ENCODE data around the gene GOLGA6D.
"Not testable (repeated sequence)": the region's sequence is repeated elsewhere in the genome, so short reads cannot be mapped to it uniquely, and the experiment has no call there.

The GOLGA6D gene

GRCh38 chr15:75332093-75332492 lies 49.5 kb downstream of the GOLGA6D start:
- not testable (repeated sequence) for H3K36me3 ChIP-seq (ENCODE audit: control insufficient read depth in 1 of 2, insufficient read depth in 2 of 2, low read length in 2 of 2); H3K9me3 ChIP-seq (ENCODE audit: control insufficient read depth in 1 of 2, low read length in 2 of 2); H3K27ac ChIP-seq (ENCODE audit: low read depth, low read length); H3K4me1 ChIP-seq (ENCODE audit: control insufficient read depth in 1 of 2, insufficient read depth in 2 of 2, low read length in 2 of 2); H3K27me3 ChIP-seq (ENCODE audit: control insufficient read depth in 1 of 2, insufficient read depth in 2 of 2, low read length in 2 of 2); H3K9ac ChIP-seq (ENCODE audit: low read depth in 1 of 2, low read length in 2 of 2); H3K4me3 ChIP-seq (ENCODE audit: low read depth in 1 of 2, low read length in 2 of 2)

- not testable (repeated sequence) for H3K27ac ChIP-seq (ENCODE audit: low read depth, low read length); H3K4me3 ChIP-seq (ENCODE audit: low read depth in 1 of 2, low read length in 2 of 2); H3K27me3 ChIP-seq (ENCODE audit: control insufficient read depth in 1 of 2, insufficient read depth in 2 of 2, low read length in 2 of 2); H3K9ac ChIP-seq (ENCODE audit: low read depth in 1 of 2, low read length in 2 of 2); H3K4me1 ChIP-seq (ENCODE audit: control insufficient read depth in 1 of 2, insufficient read depth in 2 of 2, low read length in 2 of 2); H3K9me3 ChIP-seq (ENCODE audit: control insufficient read depth in 1 of 2, low read length in 2 of 2); H3K36me3 ChIP-seq (ENCODE audit: control insufficient read depth in 1 of 2, insufficient read depth in 2 of 2, low read length in 2 of 2)
Observed at GRCh38 chr15:75333654-75334419, 51.2 kb downstream of the GOLGA6D start.

- peak overlapping the region; percentile 77 to 85 for H3K4me3 ChIP-seq (ENCODE audit: low read depth in 1 of 2, low read length in 2 of 2)
- peaks cover 6 to 9% of the 10 kb centered on the region in 2 donors for H3K4me1 ChIP-seq (ENCODE audit: control insufficient read depth in 1 of 2, insufficient read depth in 2 of 2, low read length in 2 of 2)
- no peaks in the 10 kb centered on the region for H3K9me3 ChIP-seq (ENCODE audit: control insufficient read depth in 1 of 2, low read length in 2 of 2)
- peaks cover 0 to 7% of the 10 kb centered on the region in 2 donors for H3K36me3 ChIP-seq (ENCODE audit: control insufficient read depth in 1 of 2, insufficient read depth in 2 of 2, low read length in 2 of 2)
- H3K27me3 ChIP-seq (ENCODE audit: control insufficient read depth in 1 of 2, insufficient read depth in 2 of 2, low read length in 2 of 2), result no peaks in the 10 kb centered on the region
- peak overlapping the region; percentile 69 to 80 for H3K9ac ChIP-seq (ENCODE audit: low read depth in 1 of 2, low read length in 2 of 2)
- no peak overlapping the region for H3K27ac ChIP-seq (ENCODE audit: low read depth, low read length)
Observed at GRCh38 chr15:75335313-75335704, 52.7 kb downstream of the GOLGA6D start.

- peak within 1 kb of the TSS; percentile 69 to 80 for H3K9ac ChIP-seq (ENCODE audit: low read depth in 1 of 2, low read length in 2 of 2)
- H3K27me3 ChIP-seq (ENCODE audit: control insufficient read depth in 1 of 2, insufficient read depth in 2 of 2, low read length in 2 of 2), result no peaks in the 10 kb centered on the region
- peaks cover 6 to 9% of the 10 kb centered on the region in 2 donors for H3K4me1 ChIP-seq (ENCODE audit: control insufficient read depth in 1 of 2, insufficient read depth in 2 of 2, low read length in 2 of 2)
- H3K36me3 ChIP-seq (ENCODE audit: control insufficient read depth in 1 of 2, insufficient read depth in 2 of 2, low read length in 2 of 2), result peaks cover 0 to 7% of the 10 kb centered on the region in 2 donors
- peak within 1 kb of the TSS; percentile 14 for H3K27ac ChIP-seq (ENCODE audit: low read depth, low read length)
- peak within 1 kb of the TSS; percentile 77 to 85 for H3K4me3 ChIP-seq (ENCODE audit: low read depth in 1 of 2, low read length in 2 of 2)
- H3K9me3 ChIP-seq (ENCODE audit: control insufficient read depth in 1 of 2, low read length in 2 of 2), result no peaks in the 10 kb centered on the region
Observed at GRCh38 chr15:75335705-75336355, 53.2 kb downstream of the GOLGA6D start, which contains the start of gene COMMD4. Gene COMMD4, plus strand, starts transcription at chr15:75336063. Its CDS starts 27 bp downstream, at chr15:75336090.

DNA sequence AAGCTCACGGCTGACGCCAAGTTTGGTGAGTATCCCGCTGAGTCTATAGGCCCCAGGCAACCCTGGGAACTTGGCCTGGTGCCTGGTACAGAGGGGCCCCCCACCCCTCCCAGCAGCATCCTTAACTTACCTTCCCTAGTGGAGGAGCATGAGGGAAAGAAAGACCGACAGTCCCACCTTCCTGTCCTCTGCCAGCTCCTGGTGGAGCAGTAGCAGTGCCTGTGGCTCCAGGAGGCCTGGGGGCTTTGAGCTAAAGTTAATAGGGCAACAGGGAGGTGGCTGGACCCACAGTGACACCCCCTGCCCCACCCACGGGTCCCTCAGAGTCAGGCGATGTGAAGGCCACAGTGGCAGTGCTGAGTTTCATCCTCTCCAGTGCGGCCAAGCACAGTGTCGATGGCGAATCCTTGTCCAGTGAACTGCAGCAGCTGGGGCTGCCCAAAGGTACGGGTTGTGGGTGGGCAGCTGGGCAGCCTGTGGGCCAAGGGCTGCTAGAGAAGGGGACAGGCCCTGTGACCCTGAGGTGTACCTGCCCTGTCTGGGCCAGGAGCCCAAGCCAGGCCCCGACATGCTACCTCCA lies 56.1 kb downstream of the GOLGA6D start:
- peaks cover 0 to 10% of the 10 kb centered on the region in 2 donors for H3K36me3 ChIP-seq (ENCODE audit: control insufficient read depth in 1 of 2, insufficient read depth in 2 of 2, low read length in 2 of 2)
- no peaks in the 10 kb centered on the region for H3K27me3 ChIP-seq (ENCODE audit: control insufficient read depth in 1 of 2, insufficient read depth in 2 of 2, low read length in 2 of 2)
- no peaks in the 10 kb centered on the region for H3K9me3 ChIP-seq (ENCODE audit: control insufficient read depth in 1 of 2, low read length in 2 of 2)
- H3K4me1 ChIP-seq (ENCODE audit: control insufficient read depth in 1 of 2, insufficient read depth in 2 of 2, low read length in 2 of 2), result peaks cover 6 to 9% of the 10 kb centered on the region in 2 donors
- H3K4me3 ChIP-seq (ENCODE audit: low read depth in 1 of 2, low read length in 2 of 2), result no peak overlapping the region
- no peak overlapping the region for H3K9ac ChIP-seq (ENCODE audit: low read depth in 1 of 2, low read length in 2 of 2)
- H3K27ac ChIP-seq (ENCODE audit: low read depth, low read length), result no peak overlapping the region

GRCh38 chr15:75339531-75340240 lies 57.1 kb downstream of the GOLGA6D start:
- Histone ChIP-seq H3K27ac (ENCODE audit: low read depth, low read length) (no peak overlapping the region), H3K36me3 (ENCODE audit: control insufficient read depth in 1 of 2, insufficient read depth in 2 of 2, low read length in 2 of 2) (peaks cover 0 to 10% of the 10 kb centered on the region in 2 donors), H3K4me3 (ENCODE audit: low read depth in 1 of 2, low read length in 2 of 2) (no peak overlapping the region), H3K9ac (ENCODE audit: low read depth in 1 of 2, low read length in 2 of 2) (no peak overlapping the region), H3K27me3 (ENCODE audit: control insufficient read depth in 1 of 2, insufficient read depth in 2 of 2, low read length in 2 of 2) (no peaks in the 10 kb centered on the region), H3K4me1 (ENCODE audit: control insufficient read depth in 1 of 2, insufficient read depth in 2 of 2, low read length in 2 of 2) (peaks cover 6 to 9% of the 10 kb centered on the region in 2 donors), H3K9me3 (ENCODE audit: control insufficient read depth in 1 of 2, low read length in 2 of 2) (no peaks in the 10 kb centered on the region)

- H3K9me3 ChIP-seq (ENCODE audit: control insufficient read depth in 1 of 2, low read length in 2 of 2), result no peaks in the 10 kb centered on the region
- H3K4me3 ChIP-seq (ENCODE audit: low read depth in 1 of 2, low read length in 2 of 2), result no peak overlapping the region
- no peak overlapping the region for H3K9ac ChIP-seq (ENCODE audit: low read depth in 1 of 2, low read length in 2 of 2)
- no peak overlapping the region for H3K27ac ChIP-seq (ENCODE audit: low read depth, low read length)
- H3K27me3 ChIP-seq (ENCODE audit: control insufficient read depth in 1 of 2, insufficient read depth in 2 of 2, low read length in 2 of 2), result no peaks in the 10 kb centered on the region
- H3K4me1 ChIP-seq (ENCODE audit: control insufficient read depth in 1 of 2, insufficient read depth in 2 of 2, low read length in 2 of 2), result peaks cover 0 to 4% of the 10 kb centered on the region in 2 donors
- H3K36me3 ChIP-seq (ENCODE audit: control insufficient read depth in 1 of 2, insufficient read depth in 2 of 2, low read length in 2 of 2), result peaks cover 0 to 10% of the 10 kb centered on the region in 2 donors
Observed at GRCh38 chr15:75342221-75342620, 59.6 kb downstream of the GOLGA6D start.

- Histone ChIP-seq H3K4me1 (ENCODE audit: control insufficient read depth in 1 of 2, insufficient read depth in 2 of 2, low read length in 2 of 2) (peaks cover 3 to 11% of the 10 kb centered on the region in 2 donors), H3K36me3 (ENCODE audit: control insufficient read depth in 1 of 2, insufficient read depth in 2 of 2, low read length in 2 of 2) (peaks cover 0 to 10% of the 10 kb centered on the region in 2 donors)
- not testable (repeated sequence) for H3K4me3 ChIP-seq (ENCODE audit: low read depth in 1 of 2, low read length in 2 of 2); H3K9ac ChIP-seq (ENCODE audit: low read depth in 1 of 2, low read length in 2 of 2); H3K27ac ChIP-seq (ENCODE audit: low read depth, low read length); H3K9me3 ChIP-seq (ENCODE audit: control insufficient read depth in 1 of 2, low read length in 2 of 2); H3K27me3 ChIP-seq (ENCODE audit: control insufficient read depth in 1 of 2, insufficient read depth in 2 of 2, low read length in 2 of 2)
Observed at GRCh38 chr15:75343953-75344352, 61.3 kb downstream of the GOLGA6D start.
